HG03280 (cell line): Measurements from ENCODE around the gene TESK2.

ENCODE experiments used
- ATAC-seq: cut with Tn5 transposase; IDR thresholded peaks from one replicate; pipeline ENCODE4 v1.9.1; 2021; ENCODE audit warnings: mild to moderate bottlenecking, moderate library complexity; ENCODE audit not compliant: unreplicated experiment

Gene TESK2

GRCh38 chr1:45314266-45314665 lies 176.7 kb downstream of the TESK2 start:
- no peak for ATAC-seq

- ATAC-seq = no peak
These were observed 184.1 kb downstream of the TESK2 start for GRCh38 chr1:45306905-45307304.

- ATAC-seq = no peak
These were observed 184.6 kb downstream of the TESK2 start for GRCh38 chr1:45306319-45306718.

- ATAC-seq = no peak
These were observed 185.7 kb downstream of the TESK2 start for GRCh38 chr1:45305231-45305630.

- ATAC-seq = peak; percentile 3
These were observed 186.5 kb downstream of the TESK2 start for GRCh38 chr1:45304311-45305081.

- peak; percentile 67 for ATAC-seq
These were observed 187.2 kb downstream of the TESK2 start for GRCh38 chr1:45303520-45304310.

- no peak for ATAC-seq
These were observed 188.3 kb downstream of the TESK2 start for GRCh38 chr1:45302505-45303150.

- no peak for ATAC-seq
These were observed 190.3 kb downstream of the TESK2 start for GRCh38 chr1:45300669-45300997.

- ATAC-seq = no peak
These were observed 190.8 kb downstream of the TESK2 start for GRCh38 chr1:45299981-45300668.

GRCh38 chr1:45299296-45299695 lies 191.7 kb downstream of the TESK2 start:
- ATAC-seq = no peak

- no peak for ATAC-seq
These were observed 193.2 kb downstream of the TESK2 start for GRCh38 chr1:45297666-45298356.
